Activated naive CD8-positive, alpha-beta T cell treated with anti-CD3 and anti-CD28 coated beads, Interleukin-2, amount 10 ng/mL, durations not matched to agents 7 days and 5 days (primary cell): ENCODE data around the gene MRC2. TPM values are rescaled to one million over a fixed set of nuclear protein-coding genes. Genes with fewer than 3 reads are reported as not detected.

Experiments used
- ATAC-seq: fragments of 150-1000 bp; cut with Tn5 transposase; one replicate; pipeline ENCODE4 v1.10.0; 2021; ENCODE audit warnings: low read depth, moderate library complexity
- POLR2A ChIA-PET: fragments of 350-600 bp; sonication (Branson Sonifier 250); formaldehyde crosslinking; loops from one replicate; lab custom pipeline; 2021; ENCODE audit warnings: antibody characterized with exemption; lab: Charles Lee
- DNase-seq: peaks from one replicate; pipeline ENCODE4 v3.0.0; 2021
- H3K27ac Mint-ChIP-seq: one replicate; pipeline ENCODE4 v1.8.0; 2022; ENCODE audit warnings: mild to moderate bottlenecking, mixed read lengths
- H3K27me3 Mint-ChIP-seq: one replicate; pipeline ENCODE4 v1.8.0; 2022; ENCODE audit warnings: mild to moderate bottlenecking, moderate library complexity, mixed read lengths
- H3K36me3 Mint-ChIP-seq: one replicate; pipeline ENCODE4 v1.8.0; 2021; ENCODE audit warnings: mild to moderate bottlenecking, mixed read lengths
- H3K4me1 Mint-ChIP-seq: one replicate; pipeline ENCODE4 v1.8.0; 2021; ENCODE audit warnings: mixed read lengths
- H3K4me3 Mint-ChIP-seq: one replicate; pipeline ENCODE4 v1.8.0; 2022; ENCODE audit warnings: mild to moderate bottlenecking, moderate library complexity, mixed read lengths
- H3K9me3 Mint-ChIP-seq: one replicate; pipeline ENCODE4 v1.8.0; 2021; ENCODE audit warnings: mixed read lengths
- total RNA-seq, 2 experiments: library from RNA; stranded (reverse); gene quantifications; one replicate each; pipeline ENCODE4 v1.2.3, GENCODE V29; 2021

MRC2 gene
- total RNA-seq, 2 experiments from 2014 or later: 1.6 to 2.4 TPM

DNA sequence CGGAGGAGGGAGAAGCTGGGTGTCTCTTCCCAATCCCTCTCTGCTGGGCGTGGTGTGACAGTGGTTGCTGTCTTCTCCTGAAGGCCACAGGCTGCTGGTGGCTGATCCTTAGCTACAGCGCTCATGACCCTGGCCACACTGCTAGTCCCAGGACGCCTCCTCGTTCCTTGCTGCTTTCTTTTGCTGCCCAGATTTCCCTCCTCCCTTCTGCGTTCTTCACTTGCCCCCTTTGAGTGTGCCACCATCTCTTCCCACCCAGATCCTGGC, 90.1 kb downstream of the MRC2 start:
- H3K4me3 Mint-ChIP-seq: no peak overlapping the region
- DNase-seq: no peak
- no peak overlapping the region for H3K27ac Mint-ChIP-seq
- POLR2A ChIA-PET: interaction anchor here (1.1 kb wide), 1 partner anchor 7 kb away, joined by 3 read pairs; no protein-coding TSS in a partner anchor
- H3K9me3 Mint-ChIP-seq: no peaks in the 10 kb centered on the region
- H3K4me1 Mint-ChIP-seq: no peaks in the 10 kb centered on the region
- no peaks in the 10 kb centered on the region for H3K36me3 Mint-ChIP-seq
- no peak for ATAC-seq
- peaks cover 42% of the 10 kb centered on the region for H3K27me3 Mint-ChIP-seq

DNA sequence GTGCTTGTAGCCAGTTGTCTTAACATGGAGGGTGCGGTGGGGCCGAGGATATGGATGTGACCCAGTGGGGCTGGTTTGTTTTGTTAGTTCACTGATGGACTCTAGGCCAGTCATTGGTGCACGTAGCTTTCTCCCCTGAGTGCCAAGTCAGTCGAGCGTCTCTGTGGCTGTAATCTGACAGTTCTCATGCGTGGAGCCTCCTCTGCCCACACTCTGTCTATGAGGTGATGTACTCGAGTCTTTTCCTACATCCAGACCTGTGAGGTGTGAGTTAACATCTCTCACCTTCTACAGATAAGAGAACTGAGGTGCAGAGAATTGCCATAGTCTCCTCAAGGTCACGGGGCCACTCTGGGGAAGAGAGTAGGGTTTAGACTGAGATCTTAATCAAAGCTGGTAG, 90.4 kb downstream of the MRC2 start:
- POLR2A ChIA-PET: no interaction called here

DNA sequence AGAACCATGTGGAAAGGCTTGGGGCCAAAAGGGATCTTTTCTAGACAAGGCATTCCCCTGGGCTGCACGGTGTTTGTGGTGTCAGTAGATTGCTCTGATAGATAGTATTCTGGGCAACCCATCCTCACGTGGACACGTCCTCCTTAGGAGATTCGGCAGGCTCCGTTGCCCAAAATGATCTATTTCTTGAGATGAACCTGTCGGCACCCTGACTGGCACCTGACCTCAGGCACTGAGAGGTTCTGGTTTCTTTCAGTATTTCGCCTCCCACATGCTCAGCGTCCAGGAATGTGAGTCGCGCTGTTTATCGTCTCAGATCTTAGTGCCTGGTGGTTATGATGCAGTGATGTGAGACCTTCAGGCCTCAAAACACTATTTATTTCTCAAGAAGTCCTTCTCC, 91.0 kb downstream of the MRC2 start:
- Mint-ChIP-seq H3K9me3 (no peaks in the 10 kb centered on the region), H3K27ac (no peak overlapping the region), H3K4me1 (no peaks in the 10 kb centered on the region), H3K4me3 (no peak overlapping the region), H3K27me3 (peaks cover 52% of the 10 kb centered on the region), H3K36me3 (no peaks in the 10 kb centered on the region)
- POLR2A ChIA-PET: no interaction called here
- DNase-seq (no peak), ATAC-seq (no peak)

More for the DNA sequence above, 90.4 kb downstream of the MRC2 start:
- DNase-seq (no peak), ATAC-seq (no peak)
- no peaks in the 10 kb centered on the region for H3K4me1 Mint-ChIP-seq
- H3K36me3 Mint-ChIP-seq: no peaks in the 10 kb centered on the region
- H3K27me3 Mint-ChIP-seq: peaks cover 46% of the 10 kb centered on the region
- H3K9me3 Mint-ChIP-seq: no peaks in the 10 kb centered on the region
- H3K27ac Mint-ChIP-seq: no peak overlapping the region
- no peak overlapping the region for H3K4me3 Mint-ChIP-seq

DNA sequence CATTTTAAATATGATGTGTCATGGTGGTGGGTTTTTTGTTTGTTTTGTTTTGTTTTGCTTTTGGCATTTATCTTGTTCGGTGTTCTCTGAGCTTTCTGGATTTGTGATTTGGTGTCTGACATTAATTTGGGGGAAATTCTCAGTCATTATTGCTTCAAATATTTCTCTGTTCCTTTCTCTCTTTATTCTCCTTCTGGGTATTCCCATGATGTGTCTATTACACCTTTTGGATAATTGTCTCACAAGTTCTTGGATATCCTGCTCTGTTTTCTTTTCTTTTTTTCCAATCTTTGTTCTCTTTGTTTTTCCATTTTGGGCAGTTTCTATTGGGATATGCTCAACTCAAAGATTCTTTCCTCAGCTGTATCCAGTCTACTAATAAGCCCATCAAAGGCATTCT, 92.1 kb downstream of the MRC2 start:
- Mint-ChIP-seq H3K4me1 (peaks cover 7% of the 10 kb centered on the region), H3K4me3 (no peak overlapping the region), H3K27ac (no peak overlapping the region), H3K27me3 (peaks cover 58% of the 10 kb centered on the region), H3K36me3 (no peaks in the 10 kb centered on the region), H3K9me3 (no peaks in the 10 kb centered on the region)
- POLR2A ChIA-PET: no interaction called here
- no peak for ATAC-seq
- DNase-seq: no peak

DNA sequence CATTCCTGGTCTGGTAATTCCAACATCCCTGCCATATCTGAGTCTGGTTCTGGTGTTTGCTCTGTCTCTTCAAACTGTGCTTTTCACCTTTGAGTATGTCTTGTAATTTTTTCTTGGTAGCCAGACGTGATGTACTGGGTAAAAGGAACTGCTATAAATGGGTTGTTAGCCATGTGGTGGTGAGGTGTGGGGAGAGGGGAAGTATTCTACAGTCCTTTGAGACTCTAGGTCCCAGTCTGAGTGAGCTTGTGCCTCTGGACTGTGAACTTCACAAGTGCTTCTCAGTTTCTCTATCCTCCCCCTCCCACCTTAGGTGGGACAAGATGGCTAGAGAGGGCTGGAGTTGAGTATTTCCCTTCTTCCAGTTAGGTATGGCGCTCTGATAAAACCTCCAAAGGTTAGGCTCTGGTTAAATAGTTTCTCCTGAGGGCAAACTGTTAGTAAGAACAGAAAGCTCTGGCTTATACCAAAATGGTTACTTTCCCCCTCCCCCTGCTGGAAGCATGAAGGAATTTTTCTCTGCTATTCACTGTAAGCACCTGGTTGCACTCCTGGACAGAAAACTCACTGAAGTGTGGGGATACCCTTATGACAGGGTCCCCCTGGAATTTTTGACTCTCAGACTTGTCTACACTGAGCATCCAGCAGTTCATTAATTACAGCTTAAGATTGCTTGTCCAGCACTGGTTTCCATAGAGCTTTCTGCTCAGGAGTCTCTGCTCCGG, 92.8 kb downstream of the MRC2 start:
- peaks cover 64% of the 10 kb centered on the region for H3K27me3 Mint-ChIP-seq
- no peaks in the 10 kb centered on the region for H3K36me3 Mint-ChIP-seq
- POLR2A ChIA-PET: interaction anchor here (0.6 kb wide), 1 partner anchor 22 kb away, joined by 3 read pairs; no protein-coding TSS in a partner anchor
- ATAC-seq (no peak), DNase-seq (no peak)
- H3K4me3 Mint-ChIP-seq: no peak overlapping the region
- no peak overlapping the region for H3K27ac Mint-ChIP-seq
- no peaks in the 10 kb centered on the region for H3K9me3 Mint-ChIP-seq
- H3K4me1 Mint-ChIP-seq: peaks cover 12% of the 10 kb centered on the region

DNA sequence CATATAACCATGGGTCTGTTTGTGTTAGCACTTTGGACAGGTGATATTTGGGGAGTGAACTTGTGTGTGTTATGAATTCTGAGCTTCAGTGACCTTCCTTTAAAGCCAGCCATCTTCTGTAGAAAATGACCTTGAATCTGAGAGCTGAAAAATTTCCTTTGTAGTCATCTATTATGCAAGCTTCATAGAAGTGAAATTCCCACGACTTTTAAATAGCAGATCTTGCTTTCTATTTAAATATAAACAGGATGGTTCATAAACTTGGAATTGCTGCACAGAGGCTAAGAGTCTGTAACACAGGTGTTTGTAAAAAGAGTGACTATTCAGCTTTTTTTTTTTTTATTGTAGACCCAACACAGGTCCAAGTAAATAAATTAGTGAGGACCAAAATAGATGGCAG, 95.2 kb downstream of the MRC2 start:
- Mint-ChIP-seq H3K4me1 (peaks cover 12% of the 10 kb centered on the region), H3K9me3 (no peaks in the 10 kb centered on the region), H3K36me3 (no peaks in the 10 kb centered on the region), H3K4me3 (no peak overlapping the region), H3K27ac (no peak overlapping the region), H3K27me3 (peaks cover 75% of the 10 kb centered on the region)
- ATAC-seq (no peak), DNase-seq (no peak)
- POLR2A ChIA-PET: no interaction called here

DNA sequence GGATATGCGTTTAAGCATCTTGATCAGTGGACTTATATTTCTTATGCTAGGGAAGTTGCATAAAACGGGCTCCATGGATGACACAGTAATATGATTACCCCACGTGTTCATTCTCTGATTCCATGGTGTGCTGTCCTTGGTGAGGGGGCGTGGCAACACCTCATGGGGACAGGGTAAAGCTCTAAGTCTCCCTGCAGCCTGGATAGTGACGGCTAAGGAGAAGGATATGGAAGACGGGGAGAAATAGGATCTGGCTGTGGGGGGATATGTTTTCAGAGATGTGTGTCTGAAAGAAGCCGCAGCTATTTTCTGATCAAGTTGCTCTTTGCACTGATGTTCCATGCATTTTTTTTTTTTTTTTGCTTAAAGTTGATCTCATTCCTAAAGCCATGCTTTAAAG, 96.4 kb downstream of the MRC2 start:
- POLR2A ChIA-PET: no interaction called here
- ATAC-seq (no peak), DNase-seq (no peak)
- H3K36me3 Mint-ChIP-seq: no peaks in the 10 kb centered on the region
- H3K27me3 Mint-ChIP-seq: peaks cover 70% of the 10 kb centered on the region
- no peak overlapping the region for H3K27ac Mint-ChIP-seq
- H3K4me3 Mint-ChIP-seq: no peak overlapping the region
- H3K4me1 Mint-ChIP-seq: peaks cover 12% of the 10 kb centered on the region
- no peaks in the 10 kb centered on the region for H3K9me3 Mint-ChIP-seq

DNA sequence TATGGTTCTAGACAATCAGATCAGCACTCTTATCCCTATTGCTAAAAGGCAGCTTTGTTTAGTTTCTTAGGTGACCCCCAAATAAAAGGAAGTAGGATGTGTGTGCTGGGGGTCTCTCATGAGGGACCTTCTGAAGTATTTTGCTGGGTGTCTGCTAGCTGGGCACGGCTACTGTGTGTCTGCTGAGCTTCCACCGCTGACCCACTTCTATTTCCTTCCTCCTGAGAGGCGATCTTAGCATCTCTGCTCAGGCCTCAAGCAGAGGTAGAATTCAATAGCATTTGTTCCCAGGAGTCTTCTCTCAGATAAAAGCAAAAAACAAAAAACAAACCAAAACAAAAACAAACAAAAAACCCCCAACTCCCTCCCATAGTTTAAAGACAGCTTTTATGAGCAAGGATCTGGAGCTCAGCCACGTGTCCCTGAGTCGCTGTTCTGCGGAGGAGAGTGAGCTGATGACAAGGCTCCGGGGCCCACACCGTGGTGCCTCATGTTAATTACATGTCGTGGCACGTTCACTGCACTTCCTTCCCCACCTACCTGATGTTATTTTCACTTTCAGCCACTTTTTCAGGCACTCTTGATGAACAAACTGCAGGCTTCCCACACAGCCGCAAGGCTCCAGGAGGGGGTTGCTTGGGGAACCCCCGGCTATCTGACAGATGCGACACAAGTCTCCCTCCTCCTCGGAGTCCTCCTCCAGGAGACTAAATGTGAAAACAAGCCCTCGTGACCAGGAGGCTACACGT, 97.1 kb downstream of the MRC2 start:
- DNase-seq (peak; percentile 60), ATAC-seq (peak; percentile 98)
- peak overlapping the region; percentile 57 for H3K27ac Mint-ChIP-seq
- peaks cover 64% of the 10 kb centered on the region for H3K27me3 Mint-ChIP-seq
- POLR2A ChIA-PET: interaction anchor here (1.5 kb wide), 1 partner anchor 8 kb away, joined by 3 read pairs; no protein-coding TSS in a partner anchor
- peaks cover 12% of the 10 kb centered on the region for H3K4me1 Mint-ChIP-seq
- peak overlapping the region; percentile 68 for H3K4me3 Mint-ChIP-seq
- no peaks in the 10 kb centered on the region for H3K36me3 Mint-ChIP-seq
- no peaks in the 10 kb centered on the region for H3K9me3 Mint-ChIP-seq

DNA sequence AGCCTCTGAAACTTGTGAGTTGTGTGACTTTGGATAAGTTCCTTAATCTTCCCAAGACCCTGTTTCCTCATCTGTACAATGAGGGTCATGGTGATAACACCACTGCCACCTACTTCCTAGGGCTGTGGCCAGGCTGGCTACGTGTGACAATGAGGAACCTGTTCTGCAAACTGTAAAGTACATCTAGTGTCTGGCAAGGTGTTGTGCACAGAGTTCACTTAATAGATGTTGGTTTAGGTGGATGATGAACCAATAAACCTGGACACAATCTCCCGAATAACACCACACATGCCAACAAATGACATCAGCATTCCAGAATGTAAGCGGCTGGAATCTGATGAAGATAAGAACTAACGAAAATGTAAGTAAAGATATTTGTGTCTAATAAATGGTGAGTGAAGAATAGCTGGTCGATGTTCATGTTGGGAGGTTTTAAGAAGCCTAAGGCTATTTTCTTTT, 98.3 kb downstream of the MRC2 start:
- Mint-ChIP-seq H3K4me3 (no peak overlapping the region), H3K27me3 (peaks cover 52% of the 10 kb centered on the region), H3K4me1 (peaks cover 12% of the 10 kb centered on the region), H3K36me3 (no peaks in the 10 kb centered on the region), H3K9me3 (no peaks in the 10 kb centered on the region), H3K27ac (no peak overlapping the region)
- DNase-seq (no peak), ATAC-seq (no peak)
- POLR2A ChIA-PET: interaction anchor here (1.5 kb wide), 1 partner anchor 9 kb away, joined by 3 read pairs; no protein-coding TSS in a partner anchor

DNA sequence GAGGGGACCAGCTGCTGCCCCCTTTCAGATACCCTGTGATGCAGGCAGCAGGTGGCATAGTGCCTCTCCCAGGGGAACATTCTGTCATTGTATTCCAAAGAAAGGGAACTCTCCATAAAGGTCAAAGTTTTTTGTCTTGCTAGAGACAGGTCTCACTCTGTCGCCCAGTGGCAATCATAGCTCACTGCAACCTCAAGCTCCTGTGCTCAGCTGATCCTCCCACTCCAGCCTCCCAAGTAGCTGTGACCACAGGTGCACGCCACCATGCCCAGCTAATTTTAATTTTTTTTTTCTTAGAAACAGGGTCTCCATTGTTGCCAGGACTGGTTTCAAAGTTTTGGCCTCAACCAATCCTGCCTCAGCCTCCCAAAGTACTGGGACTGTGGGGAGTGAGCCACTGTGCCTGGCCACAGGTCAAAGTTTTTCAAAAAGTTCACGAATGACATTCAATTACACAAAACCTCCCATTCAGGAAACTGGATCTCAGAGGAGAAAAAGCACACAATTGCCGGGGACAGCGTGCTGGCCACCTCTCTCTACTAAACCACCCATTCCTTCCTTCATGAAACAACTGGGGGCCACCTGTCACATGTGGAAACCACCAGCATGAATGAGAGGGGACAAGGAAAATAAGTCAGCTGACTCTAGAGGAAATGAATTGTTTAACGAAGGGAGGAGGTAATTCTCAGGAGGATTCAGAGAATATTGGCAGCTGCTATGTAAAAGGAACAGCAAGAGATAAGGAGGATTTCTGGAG, 100.6 kb downstream of the MRC2 start:
- no peaks in the 10 kb centered on the region for H3K36me3 Mint-ChIP-seq
- no peaks in the 10 kb centered on the region for H3K9me3 Mint-ChIP-seq
- ATAC-seq (no peak), DNase-seq (no peak)
- POLR2A ChIA-PET: no interaction called here
- no peak overlapping the region for H3K4me3 Mint-ChIP-seq
- no peak overlapping the region for H3K27ac Mint-ChIP-seq
- H3K4me1 Mint-ChIP-seq: peaks cover 12% of the 10 kb centered on the region
- H3K27me3 Mint-ChIP-seq: peaks cover 37% of the 10 kb centered on the region

DNA sequence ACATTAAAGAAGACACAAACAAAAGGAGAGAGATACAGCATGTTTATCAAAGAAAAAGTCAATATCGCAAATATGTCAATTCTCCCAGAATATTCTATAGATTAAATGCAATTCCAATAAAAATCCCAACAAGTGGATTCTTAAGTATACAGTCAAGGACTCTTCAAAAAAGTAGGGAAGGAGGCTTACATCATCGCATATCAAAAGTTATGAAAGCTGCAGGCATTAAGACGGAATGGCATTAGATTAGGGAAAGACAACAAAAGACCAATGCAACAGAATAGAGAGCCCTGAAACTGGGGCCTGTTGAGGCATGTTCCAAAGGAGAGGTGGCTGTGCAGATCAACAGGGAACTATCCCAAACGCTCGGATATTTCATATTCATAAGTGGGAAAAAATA, 104.7 kb downstream of the MRC2 start:
- DNase-seq (no peak), ATAC-seq (no peak)
- Mint-ChIP-seq H3K4me1 (no peaks in the 10 kb centered on the region), H3K27ac (no peak overlapping the region), H3K36me3 (no peaks in the 10 kb centered on the region), H3K27me3 (peaks cover 28% of the 10 kb centered on the region), H3K9me3 (no peaks in the 10 kb centered on the region), H3K4me3 (no peak overlapping the region)
- POLR2A ChIA-PET: no interaction called here

DNA sequence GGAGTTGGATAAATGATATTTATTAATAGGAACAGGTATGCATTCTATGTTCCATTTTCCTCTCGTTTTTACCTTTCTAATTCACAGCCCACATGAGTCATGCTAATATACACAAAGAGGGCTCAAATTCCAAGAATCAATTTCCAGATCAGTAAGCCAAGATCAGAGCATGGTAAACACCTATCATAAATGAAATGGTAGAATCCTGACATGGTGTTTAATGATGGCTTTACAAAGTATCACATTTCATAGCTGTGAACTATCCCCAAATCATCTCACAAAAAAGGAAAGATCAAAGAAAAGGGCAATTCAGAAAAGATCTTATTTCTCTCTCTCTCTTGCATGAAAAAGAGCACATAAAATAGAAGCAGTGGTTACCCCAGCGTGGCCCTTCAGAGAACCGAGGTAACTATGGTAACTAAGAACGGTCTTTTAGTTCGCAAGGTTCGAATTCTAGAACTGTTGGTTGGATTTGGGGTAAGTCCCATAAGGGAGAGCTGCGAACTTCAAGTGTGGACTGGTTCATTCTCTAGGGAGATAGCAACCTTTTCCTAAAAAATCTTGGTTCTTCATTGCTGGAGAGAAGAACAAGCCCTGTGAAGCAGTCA, 107.7 kb downstream of the MRC2 start:
- Mint-ChIP-seq H3K27ac (no peak overlapping the region), H3K36me3 (no peaks in the 10 kb centered on the region), H3K27me3 (peaks cover 20% of the 10 kb centered on the region), H3K4me3 (no peak overlapping the region), H3K4me1 (no peaks in the 10 kb centered on the region), H3K9me3 (no peaks in the 10 kb centered on the region)
- ATAC-seq (no peak), DNase-seq (no peak)
- POLR2A ChIA-PET: no interaction called here

DNA sequence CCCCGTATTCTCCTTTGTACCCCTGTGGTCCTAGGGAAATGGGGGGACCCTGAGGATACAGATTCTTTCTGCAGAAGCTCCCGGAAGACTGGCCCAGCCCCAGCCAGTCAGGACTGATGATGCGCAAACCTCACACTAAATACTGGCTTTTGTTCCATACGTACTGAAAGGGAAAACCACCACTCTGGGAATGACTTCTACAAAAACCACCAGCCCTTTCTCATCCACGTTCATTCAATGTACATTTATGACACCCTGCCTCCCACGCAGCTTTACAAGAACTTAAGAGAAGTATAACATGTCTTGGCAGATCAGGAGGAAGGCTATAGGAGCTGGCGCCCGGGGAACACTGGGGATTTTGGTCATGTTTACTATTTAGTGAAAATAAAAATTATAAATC, 110.0 kb downstream of the MRC2 start:
- POLR2A ChIA-PET: no interaction called here
- H3K4me1 Mint-ChIP-seq: no peaks in the 10 kb centered on the region
- no peak overlapping the region for H3K27ac Mint-ChIP-seq
- H3K36me3 Mint-ChIP-seq: no peaks in the 10 kb centered on the region
- no peaks in the 10 kb centered on the region for H3K9me3 Mint-ChIP-seq
- DNase-seq (no peak), ATAC-seq (no peak)
- H3K27me3 Mint-ChIP-seq: peaks cover 16% of the 10 kb centered on the region
- H3K4me3 Mint-ChIP-seq: no peak overlapping the region
